Kidney epithelial cell (primary cell): ENCODE measurements around the gene SERHL2. TPM values are rescaled to one million over a fixed set of nuclear protein-coding genes. Genes with fewer than 3 reads are reported as not detected.
A peak's percentile ranks its signal among the peaks of the same experiment; 100 is the strongest.

Source experiments
- DNase-seq: peaks from one replicate; pipeline ENCODE4 v3.0.0-alpha.2; 2010; ENCODE audit warnings: low read depth
- H3K27me3 ChIP-seq: 2 replicates; pipeline ENCODE4 v1.6.0; 2011; ENCODE audit warnings: low read length; ENCODE audit not compliant: control insufficient read depth, insufficient read depth
- H3K36me3 ChIP-seq: 2 replicates; pipeline ENCODE4 v1.5.1; 2011; ENCODE audit warnings: low read length; ENCODE audit not compliant: control insufficient read depth, insufficient read depth
- H3K4me3 ChIP-seq: 2 replicates; pipeline ENCODE4 v1.5.1; 2011; ENCODE audit warnings: low read depth, mild to moderate bottlenecking, control low read depth, low read length
- total RNA-seq: library from RNA; depleted of rRNA; stranded (reverse); fragments of >200 nt; gene quantifications from 2 replicates; pipeline ENCODE4 v1.2.3, GENCODE V29; 2015
- TF ChIP-seq, protein P1 (sequence below): IDR thresholded peaks from 2 replicates; pipeline ENCODE4 v1.5.1; 2011; ENCODE audit warnings: mild to moderate bottlenecking, moderate library complexity, low read length, control low read depth, inconsistent platforms; ENCODE audit not compliant: insufficient read depth, poor library complexity, severe bottlenecking

The SERHL2 gene
- total RNA-seq, 1 donor from 2014 or later, result 2.0 TPM

DNA sequence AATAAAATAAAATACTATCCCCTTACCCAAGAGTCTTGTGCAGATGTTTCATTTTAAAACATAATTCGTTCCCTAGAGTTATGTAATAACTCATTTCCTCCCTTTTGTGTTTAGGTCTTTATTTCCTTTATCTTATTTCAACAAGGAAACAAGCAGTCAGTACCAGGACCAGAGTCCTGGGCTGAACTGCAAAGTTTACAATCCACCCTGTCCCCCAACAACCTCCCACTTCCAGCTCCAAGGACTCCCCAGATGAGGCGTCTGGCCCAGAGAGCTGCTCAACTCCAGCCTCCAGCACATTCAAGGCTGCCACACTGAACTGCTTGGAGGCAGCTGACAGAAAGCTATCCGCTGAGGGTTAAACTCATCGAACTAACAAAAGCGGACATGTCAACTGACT, 56.4 kb downstream of the SERHL2 start:
- TF ChIP-seq, protein P1, sequence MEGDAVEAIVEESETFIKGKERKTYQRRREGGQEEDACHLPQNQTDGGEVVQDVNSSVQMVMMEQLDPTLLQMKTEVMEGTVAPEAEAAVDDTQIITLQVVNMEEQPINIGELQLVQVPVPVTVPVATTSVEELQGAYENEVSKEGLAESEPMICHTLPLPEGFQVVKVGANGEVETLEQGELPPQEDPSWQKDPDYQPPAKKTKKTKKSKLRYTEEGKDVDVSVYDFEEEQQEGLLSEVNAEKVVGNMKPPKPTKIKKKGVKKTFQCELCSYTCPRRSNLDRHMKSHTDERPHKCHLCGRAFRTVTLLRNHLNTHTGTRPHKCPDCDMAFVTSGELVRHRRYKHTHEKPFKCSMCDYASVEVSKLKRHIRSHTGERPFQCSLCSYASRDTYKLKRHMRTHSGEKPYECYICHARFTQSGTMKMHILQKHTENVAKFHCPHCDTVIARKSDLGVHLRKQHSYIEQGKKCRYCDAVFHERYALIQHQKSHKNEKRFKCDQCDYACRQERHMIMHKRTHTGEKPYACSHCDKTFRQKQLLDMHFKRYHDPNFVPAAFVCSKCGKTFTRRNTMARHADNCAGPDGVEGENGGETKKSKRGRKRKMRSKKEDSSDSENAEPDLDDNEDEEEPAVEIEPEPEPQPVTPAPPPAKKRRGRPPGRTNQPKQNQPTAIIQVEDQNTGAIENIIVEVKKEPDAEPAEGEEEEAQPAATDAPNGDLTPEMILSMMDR, result no peak
- H3K36me3 ChIP-seq, result no peaks in the 10 kb centered on the region
- no peak overlapping the region for H3K4me3 ChIP-seq
- no peak for DNase-seq
- H3K27me3 ChIP-seq, result no peaks in the 10 kb centered on the region

DNA sequence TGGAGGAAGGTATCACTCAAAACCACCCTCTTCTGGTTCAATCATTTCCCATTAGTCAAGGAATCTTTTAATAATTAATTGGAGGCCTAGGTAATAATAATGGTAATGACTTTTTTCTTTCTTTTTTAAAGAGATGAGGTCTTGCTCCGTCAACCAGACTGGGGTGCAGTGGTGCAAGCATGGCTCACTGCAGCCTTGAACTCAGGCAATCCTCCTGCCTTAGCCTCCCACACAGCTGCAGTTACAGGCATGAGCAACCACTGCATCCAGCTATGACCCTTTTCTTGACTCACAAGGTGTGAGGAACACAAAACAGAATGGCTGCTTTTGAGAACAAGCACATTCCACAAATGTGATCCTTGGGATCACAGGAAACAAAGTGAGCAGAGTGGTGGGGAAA, 57.3 kb downstream of the SERHL2 start:
- Histone ChIP-seq H3K36me3 (no peaks in the 10 kb centered on the region), H3K4me3 (no peak overlapping the region), H3K27me3 (no peaks in the 10 kb centered on the region)
- DNase-seq, result peak; percentile 61
- TF ChIP-seq, protein P1, result no peak

DNA sequence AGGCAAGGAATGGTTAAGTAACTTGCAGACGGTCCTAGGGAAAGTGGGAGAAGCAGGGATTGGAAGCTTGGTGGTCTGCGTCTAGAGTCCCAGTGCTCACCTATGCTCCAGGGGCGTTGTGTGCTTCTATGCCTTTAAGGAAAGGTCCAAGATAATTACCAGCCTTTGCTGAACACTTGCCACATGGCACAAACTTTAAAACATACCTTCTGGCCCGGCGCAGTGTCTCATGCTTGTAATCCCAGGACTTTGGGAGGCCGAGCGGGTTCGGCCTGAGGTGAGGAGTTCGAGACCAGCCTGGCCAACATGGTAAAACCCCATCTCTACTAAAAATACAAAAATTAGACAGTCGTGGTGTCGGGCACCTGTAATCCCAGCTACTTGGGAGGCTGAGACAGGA, 58.6 kb downstream of the SERHL2 start:
- no peaks in the 10 kb centered on the region for H3K27me3 ChIP-seq
- H3K36me3 ChIP-seq, result no peaks in the 10 kb centered on the region
- DNase-seq, result no peak
- H3K4me3 ChIP-seq, result no peak overlapping the region
- TF ChIP-seq, protein P1, result no peak

DNA sequence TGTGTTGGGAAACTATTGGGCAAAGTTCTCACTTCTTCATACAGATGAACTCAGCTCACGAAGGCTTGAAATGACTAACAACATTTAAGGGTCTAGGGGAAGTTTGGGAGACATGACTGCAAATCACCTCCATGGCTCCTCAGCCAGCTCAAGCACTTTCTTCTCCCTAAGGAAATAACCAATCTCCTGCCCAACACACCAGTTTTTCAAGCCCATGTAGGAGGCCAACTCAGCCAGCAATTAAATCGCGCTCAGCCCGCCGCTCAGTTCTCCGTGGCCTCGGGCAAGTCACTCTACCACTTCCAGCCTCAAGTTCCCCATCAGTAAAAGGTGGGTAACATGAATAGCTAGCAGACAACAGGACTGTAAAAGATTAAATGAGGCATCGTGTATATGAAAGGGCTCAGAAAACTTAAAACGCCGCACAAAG, 60.1 kb downstream of the SERHL2 start:
- H3K27me3 ChIP-seq, result no peaks in the 10 kb centered on the region
- no peaks in the 10 kb centered on the region for H3K36me3 ChIP-seq
- TF ChIP-seq, protein P1, result no peak
- DNase-seq, result no peak
- H3K4me3 ChIP-seq, result peak overlapping the region; percentile 80

DNA sequence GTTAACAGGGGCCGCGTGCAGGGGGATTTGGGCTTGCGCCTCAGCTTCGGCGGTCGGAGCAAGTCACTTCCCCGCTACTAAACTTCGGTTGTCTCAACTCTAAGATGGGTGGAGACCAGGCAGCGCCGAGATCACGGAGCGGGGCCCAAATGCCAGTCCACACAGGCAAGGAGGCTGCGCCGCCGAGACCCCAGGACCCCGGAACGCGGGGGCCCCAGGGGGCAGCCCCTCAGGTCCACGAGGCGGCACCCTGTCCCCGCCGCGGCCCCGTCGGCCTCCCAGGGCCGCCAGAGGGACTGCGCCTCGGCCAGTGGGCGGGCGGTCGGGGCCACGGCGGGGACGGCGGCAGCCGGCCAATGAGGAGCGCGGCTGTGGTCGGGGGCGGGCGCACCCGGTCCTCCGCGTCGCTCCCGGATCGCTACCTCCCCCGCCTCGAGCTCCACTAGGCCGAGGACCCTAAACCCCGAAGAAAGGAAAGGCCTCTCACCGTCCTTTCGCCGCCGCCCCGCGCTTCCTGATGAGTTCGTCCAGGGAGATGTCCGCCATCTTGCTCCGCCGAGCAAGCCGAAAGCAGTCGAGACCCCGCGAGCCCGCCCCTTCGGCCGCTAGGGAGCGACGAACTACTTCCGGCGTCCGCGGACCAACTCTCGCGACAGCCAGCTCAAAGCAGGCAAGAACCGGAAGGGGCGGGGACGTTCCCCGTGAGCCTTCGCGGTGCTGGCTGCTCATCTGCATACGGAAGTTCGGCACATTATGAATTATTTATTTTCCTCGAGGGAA, 60.7 kb downstream of the SERHL2 start, which contains the start of gene POLDIP3:
Gene POLDIP3 (minus strand): TSS at position 572 of the 780 bp plus-strand sequence. CDS start 26 bp downstream, at position 546.
- no peaks in the 10 kb centered on the region for H3K27me3 ChIP-seq
- H3K36me3 ChIP-seq, result peaks cover 1% of the 10 kb centered on the region
- H3K4me3 ChIP-seq, result peak within 1 kb of the TSS; percentile 80
- TF ChIP-seq, protein P1, result peak; percentile 31
- peak; percentile 84 for DNase-seq
